Measurements from ENCODE around the gene CRADD. TPM values are rescaled to one million over a fixed set of nuclear protein-coding genes. Genes with fewer than 3 reads are reported as not detected.

Gene CRADD
- total RNA-seq, 1 experiment from 2014 or later, result 7.6 TPM

DNA sequence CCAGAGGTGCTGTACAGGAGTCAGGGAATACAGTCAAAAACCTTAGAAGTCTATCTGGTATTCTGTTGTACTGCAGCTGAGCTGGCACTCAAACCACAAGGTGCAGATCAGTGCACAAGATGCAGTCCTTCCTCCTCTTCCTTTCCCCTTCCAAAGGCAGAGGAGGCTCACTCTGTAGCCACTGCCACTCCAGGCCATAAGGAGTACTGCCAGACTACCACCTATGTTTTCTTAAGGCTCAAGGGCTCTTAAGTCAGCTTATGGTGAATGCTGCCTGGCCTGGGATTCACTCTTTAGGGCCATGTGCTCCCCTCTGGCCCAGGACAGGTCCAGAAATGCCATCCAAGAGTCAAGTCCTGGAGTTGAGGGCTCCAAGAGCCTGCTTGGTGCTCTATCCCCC, 200.3 kb downstream of the CRADD start:
- Histone ChIP-seq H3K23ac (ENCODE audit: insufficient read length, low read depth, low read length) (no peak overlapping the region), H3K23me2 (ENCODE audit: insufficient read length, low read depth, low read length, poor library complexity, severe bottlenecking) (no peaks in the 10 kb centered on the region), H3K4ac (ENCODE audit: low read depth, low read length) (no peak overlapping the region), H4K5ac (ENCODE audit: insufficient read length, low read depth, low read length) (no peak overlapping the region), H3K4me1 (ENCODE audit: insufficient read depth, low read length) (no peaks in the 10 kb centered on the region), H2BK20ac (ENCODE audit: low read depth, low read length, poor library complexity, severe bottlenecking) (no peak overlapping the region), H3T11ph (ENCODE audit: low read length) (no peak overlapping the region), H4K91ac (ENCODE audit: insufficient read length, low read depth, low read length) (no peak overlapping the region), H2BK5ac (ENCODE audit: insufficient read length, low read length) (no peak overlapping the region), H2AFZ (ENCODE audit: low read length) (no peak overlapping the region), H2BK120ac (ENCODE audit: low read depth, low read length, poor library complexity, severe bottlenecking) (no peak overlapping the region), H2BK15ac (ENCODE audit: low read depth, low read length) (no peak overlapping the region), H4K20me1 (ENCODE audit: control insufficient read depth, insufficient read depth, insufficient read length) (no peaks in the 10 kb centered on the region), H3K9me3 (ENCODE audit: control insufficient read depth, low read depth, low read length) (no peaks in the 10 kb centered on the region), H3K27me3 (ENCODE audit: insufficient read depth, low read length) (no peaks in the 10 kb centered on the region), H2BK12ac (ENCODE audit: insufficient read length, low read depth, low read length) (no peak overlapping the region), H4K8ac (replicated peaks; ENCODE audit: insufficient read length, low read depth, low read length) (no peak overlapping the region), H3K79me1 (ENCODE audit: insufficient read depth, low read depth, low read length, poor library complexity, severe bottlenecking) (no peaks in the 10 kb centered on the region), H3K4me2 (ENCODE audit: insufficient read depth, insufficient read length, low read length) (no peak overlapping the region), H3K79me2 (ENCODE audit: insufficient read depth, low read length) (no peaks in the 10 kb centered on the region), H3K18ac (ENCODE audit: insufficient read length, low read depth, low read length) (no peak overlapping the region), H3K14ac (ENCODE audit: insufficient read depth, low read length) (no peak overlapping the region), H3K56ac (ENCODE audit: insufficient read length, low read depth, low read length) (no peak overlapping the region), H3K9ac (ENCODE audit: extremely low read depth, insufficient read length, low read length) (no peak overlapping the region), H2AK5ac (ENCODE audit: insufficient read length, low read length) (no peak overlapping the region), H3K27ac (ENCODE audit: insufficient read length, low read depth, low read length) (no peak overlapping the region)
- H3K36me3 Mint-ChIP-seq (ENCODE audit: insufficient read depth in 1 of 3, low read depth in 3 of 3), result peaks cover 4 to 18% (median 6%) of the 10 kb centered on the region in 3 experiments; a peak in 6 of 7 replicates
- no peaks in the 10 kb centered on the region for H3K27me3 Mint-ChIP-seq (ENCODE audit: low read depth)
- peaks cover 21 to 24% of the 10 kb centered on the region in 2 experiments for H3K9me3 Mint-ChIP-seq
- TF ChIP-seq, protein P1, sequence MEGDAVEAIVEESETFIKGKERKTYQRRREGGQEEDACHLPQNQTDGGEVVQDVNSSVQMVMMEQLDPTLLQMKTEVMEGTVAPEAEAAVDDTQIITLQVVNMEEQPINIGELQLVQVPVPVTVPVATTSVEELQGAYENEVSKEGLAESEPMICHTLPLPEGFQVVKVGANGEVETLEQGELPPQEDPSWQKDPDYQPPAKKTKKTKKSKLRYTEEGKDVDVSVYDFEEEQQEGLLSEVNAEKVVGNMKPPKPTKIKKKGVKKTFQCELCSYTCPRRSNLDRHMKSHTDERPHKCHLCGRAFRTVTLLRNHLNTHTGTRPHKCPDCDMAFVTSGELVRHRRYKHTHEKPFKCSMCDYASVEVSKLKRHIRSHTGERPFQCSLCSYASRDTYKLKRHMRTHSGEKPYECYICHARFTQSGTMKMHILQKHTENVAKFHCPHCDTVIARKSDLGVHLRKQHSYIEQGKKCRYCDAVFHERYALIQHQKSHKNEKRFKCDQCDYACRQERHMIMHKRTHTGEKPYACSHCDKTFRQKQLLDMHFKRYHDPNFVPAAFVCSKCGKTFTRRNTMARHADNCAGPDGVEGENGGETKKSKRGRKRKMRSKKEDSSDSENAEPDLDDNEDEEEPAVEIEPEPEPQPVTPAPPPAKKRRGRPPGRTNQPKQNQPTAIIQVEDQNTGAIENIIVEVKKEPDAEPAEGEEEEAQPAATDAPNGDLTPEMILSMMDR (conservative IDR thresholded peaks at IDR 0.05), result no peak; the same call in 2 of the 3 replicates
- no peak for DNase-seq
- H3K4me3 Mint-ChIP-seq, result no peak overlapping the region
- H3K27ac Mint-ChIP-seq, result no peak overlapping the region
- 0 out of 4 replicates have a peak, but pooled peaks cover 0 to 2% of the 10 kb centered on the region in 2 experiments for H3K4me1 Mint-ChIP-seq

Measured in H9 (cell line).